Activated CD8-positive, alpha-beta T cell treated with anti-CD3 and anti-CD28 coated beads for 36 hours (primary cell): ENCODE data around the gene SPNS3. TPM values are rescaled to one million over a fixed set of nuclear protein-coding genes. Genes with fewer than 3 reads are reported as not detected.
A peak's percentile ranks its signal among the peaks of the same experiment; 100 is the strongest.

Source experiments
- ATAC-seq: fragments of 200-7000 bp; cut with Tn5 transposase; one replicate; pipeline ENCODE4 v1.10.0; 2021; ENCODE audit warnings: mild to moderate bottlenecking, moderate library complexity
- CTCF ChIA-PET: fragments of 350-600 bp; sonication (Branson Sonifier 250); formaldehyde crosslinking; loops from one replicate; lab custom pipeline; 2021; ENCODE audit warnings: antibody characterized with exemption; lab: Charles Lee
- POLR2A ChIA-PET: fragments of 350-600 bp; sonication (Branson Sonifier 250); formaldehyde crosslinking; loops from one replicate; lab custom pipeline; 2021; ENCODE audit warnings: antibody characterized with exemption; lab: Charles Lee
- DNase-seq: peaks from one replicate; pipeline ENCODE4 v3.0.0-alpha.2; 2020
- H3K27ac Mint-ChIP-seq: one replicate; pipeline ENCODE4 v1.8.0; 2021; ENCODE audit warnings: mild to moderate bottlenecking, mixed read lengths
- H3K27me3 Mint-ChIP-seq: one replicate; pipeline ENCODE4 v1.8.0; 2021; ENCODE audit warnings: mixed read lengths
- H3K36me3 Mint-ChIP-seq: one replicate; pipeline ENCODE4 v1.8.0; 2021; ENCODE audit warnings: low read depth, mixed read lengths
- H3K4me1 Mint-ChIP-seq: one replicate; pipeline ENCODE4 v1.8.0; 2021; ENCODE audit warnings: low read depth, mixed read lengths
- H3K4me3 Mint-ChIP-seq: one replicate; pipeline ENCODE4 v1.8.0; 2021; ENCODE audit warnings: mild to moderate bottlenecking, moderate library complexity, mixed read lengths
- H3K9me3 Mint-ChIP-seq: one replicate; pipeline ENCODE4 v1.8.0; 2021; ENCODE audit warnings: mixed read lengths
- CTCF ChIP-seq: fragments of 200-600 bp; IDR thresholded peaks from one replicate; pipeline ENCODE4 v1.8.0; 2022; ENCODE audit warnings: antibody characterized with exemption, mild to moderate bottlenecking
- intact Hi-C: fragments of 100-400 bp; cut with micrococcal nuclease; formaldehyde crosslinking; loops from one replicate; pipeline ENCODE4 v1.10.0; 2022
- total RNA-seq, 2 experiments: library from RNA; stranded (reverse); gene quantifications; one replicate each; pipeline ENCODE4 v1.2.3, GENCODE V29; 2021

SPNS3 gene
- total RNA-seq, 2 experiments from 2014 or later, result 24.7 to 25.7 TPM

DNA sequence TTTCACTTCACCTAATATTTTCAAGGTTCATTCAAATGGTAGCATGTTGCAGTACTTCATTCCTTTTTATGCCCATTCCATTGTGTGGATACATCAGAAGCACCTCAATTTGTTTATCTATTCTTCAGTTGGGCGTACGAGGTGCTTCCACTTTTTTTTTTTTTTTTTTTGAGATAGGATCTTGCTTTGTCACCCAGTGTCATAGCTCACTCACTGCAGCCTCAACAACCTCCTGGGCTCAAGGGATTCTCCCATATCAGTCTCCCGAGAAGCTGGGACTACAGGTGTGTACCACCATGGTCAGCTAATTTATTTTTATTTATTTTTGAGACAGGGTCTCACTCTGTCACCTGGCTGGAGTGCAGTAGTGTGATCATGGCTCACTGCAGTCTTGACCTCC, 22.5 kb upstream of the SPNS3 start:
- no peak for DNase-seq
- ATAC-seq, result no peak
- Mint-ChIP-seq H3K27ac (no peak overlapping the region), H3K4me3 (no peak overlapping the region), H3K4me1 (peaks cover 5% of the 10 kb centered on the region), H3K36me3 (no peaks in the 10 kb centered on the region), H3K9me3 (no peaks in the 10 kb centered on the region), H3K27me3 (no peaks in the 10 kb centered on the region)
- CTCF ChIA-PET, result interaction anchor here (1.0 to 11.3 kb wide), 3 partner anchors 10 to 211 kb away, joined by 3 to 122 read pairs (median 4); no protein-coding TSS in a partner anchor
- POLR2A ChIA-PET, result no interaction called here
- intact Hi-C loops, result loop anchor here (5.0 kb wide), 1 partner anchor 214 kb away; no protein-coding TSS in a partner anchor
- TF ChIP-seq CTCF, result no peak

DNA sequence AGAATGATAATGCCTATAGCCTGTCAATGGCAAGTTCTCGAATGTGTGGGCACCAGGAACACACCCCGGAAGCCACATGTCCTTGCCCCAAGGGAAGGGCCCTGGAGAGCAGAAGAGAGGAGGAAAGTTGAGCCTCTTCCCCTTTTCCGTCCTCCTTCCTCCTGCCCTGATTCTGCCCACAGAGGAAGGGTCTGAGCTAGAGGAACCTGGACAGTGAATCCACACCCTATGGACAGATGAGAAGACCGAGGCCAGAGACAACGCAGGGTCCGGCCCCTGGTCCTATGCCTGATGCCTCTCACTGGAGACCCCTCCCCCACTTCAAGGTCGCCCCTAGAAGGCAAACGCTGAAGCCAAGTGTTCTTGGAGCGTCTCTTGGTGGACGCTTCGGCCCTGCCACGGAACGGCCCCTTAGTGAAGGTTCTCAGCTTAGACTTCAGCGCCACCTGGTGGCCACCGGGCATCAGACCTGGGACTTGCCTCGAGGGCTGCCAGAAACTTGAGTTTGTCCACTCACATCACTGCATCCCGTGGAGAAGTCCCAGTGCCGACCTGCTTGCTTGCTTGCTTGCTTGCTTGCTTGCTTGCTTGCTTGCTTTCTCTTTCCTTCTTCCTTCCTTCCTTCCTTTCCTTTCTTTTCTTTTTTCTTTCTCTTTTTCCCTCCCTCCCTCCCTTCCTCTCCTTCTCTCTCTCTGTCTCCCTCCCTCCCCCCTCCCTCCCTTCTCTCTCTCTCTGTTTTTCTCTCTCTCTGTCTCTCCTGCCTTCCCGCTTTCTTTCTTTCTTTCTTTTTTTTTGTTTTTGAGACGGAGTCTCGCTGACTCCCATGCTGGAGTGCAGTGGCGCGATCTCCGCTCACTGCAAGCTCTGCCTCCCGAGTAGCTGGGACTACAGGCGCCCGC, 20.6 kb upstream of the SPNS3 start:
- POLR2A ChIA-PET, result no interaction called here
- no peaks in the 10 kb centered on the region for H3K36me3 Mint-ChIP-seq
- DNase-seq (peak; percentile 95), ATAC-seq (peak; percentile 99)
- H3K4me1 Mint-ChIP-seq, result peaks cover 5% of the 10 kb centered on the region
- H3K9me3 Mint-ChIP-seq, result no peaks in the 10 kb centered on the region
- CTCF ChIA-PET, result interaction anchor here (0.6 to 11.3 kb wide), 17 partner anchors 8 to 286 kb away, joined by 3 to 122 read pairs (median 4); no protein-coding TSS in a partner anchor
- H3K27ac Mint-ChIP-seq, result peak overlapping the region; percentile 59
- intact Hi-C loops, result loop anchor here (1.0 to 5.0 kb wide), 2 partner anchors 198 to 216 kb away; no protein-coding TSS in a partner anchor
- peak overlapping the region; percentile 12 for H3K4me3 Mint-ChIP-seq
- TF ChIP-seq CTCF, result peak; percentile 67
- no peaks in the 10 kb centered on the region for H3K27me3 Mint-ChIP-seq

GRCh38 chr17:4417129-4417667, 16.5 kb upstream of the SPNS3 start:
- intact Hi-C loops, result no loop called here
- peaks cover 5% of the 10 kb centered on the region for H3K4me1 Mint-ChIP-seq
- POLR2A ChIA-PET, result no interaction called here
- no peak for TF ChIP-seq CTCF
- H3K27ac Mint-ChIP-seq, result no peak overlapping the region
- CTCF ChIA-PET, result interaction anchor here (1.3 to 11.3 kb wide), 5 partner anchors 85 to 216 kb away, joined by 3 to 122 read pairs (median 4); no protein-coding TSS in a partner anchor
- no peak overlapping the region for H3K4me3 Mint-ChIP-seq
- H3K9me3 Mint-ChIP-seq, result no peaks in the 10 kb centered on the region
- no peaks in the 10 kb centered on the region for H3K36me3 Mint-ChIP-seq
- ATAC-seq, result no peak
- no peak for DNase-seq
- H3K27me3 Mint-ChIP-seq, result no peaks in the 10 kb centered on the region

DNA sequence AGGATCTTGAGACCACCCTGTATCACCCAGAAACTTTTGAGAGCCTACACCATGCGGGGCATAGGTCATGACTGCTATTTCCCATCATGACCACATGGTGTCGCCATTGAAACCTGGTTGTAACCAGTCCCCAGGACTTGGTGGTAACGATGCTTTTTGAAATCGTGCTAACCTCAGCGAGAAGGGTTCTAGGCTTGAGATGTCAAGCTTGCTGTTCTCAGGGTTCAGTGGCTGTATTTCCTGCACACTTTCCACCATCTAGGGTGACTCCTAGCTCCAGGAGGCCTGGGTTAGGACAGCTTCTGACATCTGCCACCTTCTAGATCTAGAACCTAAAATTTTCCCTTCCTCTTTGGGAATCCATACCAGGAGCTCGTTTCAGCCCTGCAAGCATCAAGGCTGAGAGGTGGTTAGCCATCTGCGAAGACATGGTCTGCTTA, 13.0 kb upstream of the SPNS3 start:
- Mint-ChIP-seq H3K9me3 (no peaks in the 10 kb centered on the region), H3K36me3 (no peaks in the 10 kb centered on the region), H3K27ac (no peak overlapping the region), H3K27me3 (no peaks in the 10 kb centered on the region), H3K4me3 (no peak overlapping the region), H3K4me1 (no peaks in the 10 kb centered on the region)
- ATAC-seq, result peak; percentile 99
- peak; percentile 74 for DNase-seq
- peak; percentile 69 for TF ChIP-seq CTCF
- ChIA-PET POLR2A (interaction anchor here (1.0 to 1.1 kb wide), 2 partner anchors 27 to 79 kb away, joined by 3 read pairs; partner anchors contain the start of gene SPNS2), CTCF (interaction anchor here (0.7 to 11.3 kb wide), 46 partner anchors 8 to 519 kb away, joined by 3 to 122 read pairs (median 4); partner anchors contain the start of genes SLC25A11 and SPNS3)
- intact Hi-C loops, result loop anchor here (10.0 kb wide), 1 partner anchor 114 kb away; no protein-coding TSS in a partner anchor
